NCI-H2227 (cell line): ENCODE measurements around the gene MAPK13.
"Not testable (repeated sequence)": the region's sequence is repeated elsewhere in the genome, so short reads cannot be mapped to it uniquely, and the experiment has no call there.

Experiments used
- DNase-seq: peaks from one replicate; lab custom pipeline; 2025; ENCODE audit not compliant: unreplicated experiment; lab: John Stamatoyannopoulos, UW

The MAPK13 gene

GRCh38 chr6:36126553-36127458 lies 3.5 kb upstream of the MAPK13 start:
- DNase-seq, result no peak

GRCh38 chr6:36127462-36128016 lies 2.8 kb upstream of the MAPK13 start:
- no peak for DNase-seq

GRCh38 chr6:36128073-36128472 lies 2.2 kb upstream of the MAPK13 start:
- DNase-seq, result no peak

- no peak for DNase-seq
Observed at GRCh38 chr6:36128793-36129192, 1.5 kb upstream of the MAPK13 start.

- not testable (repeated sequence) for DNase-seq
Observed at GRCh38 chr6:36129334-36129733, 979 bp upstream of the MAPK13 start.

- DNase-seq, result no peak
Observed at GRCh38 chr6:36130667-36131510, 576 bp downstream of the MAPK13 start.

DNA sequence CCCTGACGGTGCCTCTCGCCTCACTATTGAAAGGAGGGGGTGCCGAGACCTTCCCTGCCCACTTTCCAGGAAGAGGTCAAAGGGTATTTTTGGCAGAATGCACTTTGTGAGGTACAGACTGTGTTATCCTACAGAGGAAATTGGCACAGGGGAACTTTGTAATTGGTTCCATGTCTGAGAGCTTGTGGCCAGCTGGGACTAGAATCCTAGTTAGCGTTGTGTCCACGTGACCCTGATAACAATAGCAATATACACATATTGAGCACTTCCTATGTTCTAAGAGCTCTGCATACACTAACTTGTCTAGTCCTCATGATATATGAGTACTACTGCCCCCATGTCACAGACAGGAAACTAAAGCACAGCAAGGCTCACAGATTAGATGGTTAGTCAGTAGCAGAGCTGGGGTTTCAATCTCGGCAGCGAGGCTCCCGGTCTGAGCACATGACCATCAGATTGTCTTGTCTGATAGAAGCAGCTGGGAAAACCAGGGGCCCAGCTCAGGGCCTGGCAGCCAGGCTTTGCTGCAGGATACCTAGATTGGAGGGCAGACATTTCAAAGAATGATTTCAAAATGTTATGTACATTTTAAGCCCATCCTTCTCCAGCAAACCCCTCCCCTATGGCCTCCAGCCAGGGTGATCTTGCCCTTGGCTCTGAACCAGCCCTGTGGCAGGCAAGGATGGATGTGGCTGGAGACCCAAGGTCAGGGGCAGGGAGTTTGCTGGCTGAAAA lies 1.4 kb downstream of the MAPK13 start:
- DNase-seq, result peak; percentile 31

- no peak for DNase-seq
Observed at GRCh38 chr6:36132246-36132895, 2.1 kb downstream of the MAPK13 start.

- DNase-seq, result no peak
Observed at GRCh38 chr6:36133148-36133547, 2.8 kb downstream of the MAPK13 start.

GRCh38 chr6:36133912-36134311 lies 3.6 kb downstream of the MAPK13 start:
- DNase-seq, result no peak

GRCh38 chr6:36135053-36135731 lies 4.9 kb downstream of the MAPK13 start:
- no peak for DNase-seq

- no peak for DNase-seq
Observed at GRCh38 chr6:36136034-36136433, 5.7 kb downstream of the MAPK13 start.

GRCh38 chr6:36136551-36136950 lies 6.2 kb downstream of the MAPK13 start:
- DNase-seq, result no peak

DNA sequence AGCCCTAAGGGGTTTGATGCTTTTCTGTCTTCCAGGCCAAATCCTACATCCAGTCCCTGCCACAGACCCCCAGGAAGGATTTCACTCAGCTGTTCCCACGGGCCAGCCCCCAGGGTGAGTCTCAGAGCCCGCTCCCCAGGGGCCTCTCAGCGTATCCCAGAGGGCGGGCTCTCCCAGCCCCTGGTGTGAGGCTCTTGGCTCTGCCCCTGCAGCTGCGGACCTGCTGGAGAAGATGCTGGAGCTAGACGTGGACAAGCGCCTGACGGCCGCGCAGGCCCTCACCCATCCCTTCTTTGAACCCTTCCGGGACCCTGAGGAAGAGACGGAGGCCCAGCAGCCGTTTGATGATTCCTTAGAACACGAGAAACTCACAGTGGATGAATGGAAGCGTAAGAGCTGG lies 8.4 kb downstream of the MAPK13 start:
- DNase-seq, result no peak

DNA sequence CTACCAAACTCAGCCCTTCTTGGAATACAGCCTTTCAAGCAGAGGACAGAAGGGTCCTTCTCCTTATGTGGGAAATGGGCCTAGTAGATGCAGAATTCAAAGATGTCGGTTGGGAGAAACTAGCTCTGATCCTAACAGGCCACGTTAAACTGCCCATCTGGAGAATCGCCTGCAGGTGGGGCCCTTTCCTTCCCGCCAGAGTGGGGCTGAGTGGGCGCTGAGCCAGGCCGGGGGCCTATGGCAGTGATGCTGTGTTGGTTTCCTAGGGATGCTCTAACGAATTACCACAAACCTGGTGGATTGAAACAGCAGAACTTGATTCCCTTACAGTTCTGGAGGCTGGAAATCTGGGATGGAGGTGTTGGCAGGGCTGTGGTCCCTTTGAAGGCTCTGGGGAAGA lies 9.1 kb downstream of the MAPK13 start:
- DNase-seq, result peak; percentile 73

GRCh38 chr6:36139991-36140710 lies 9.8 kb downstream of the MAPK13 start:
- peak; percentile 18 for DNase-seq

GRCh38 chr6:36141091-36141490 lies 10.8 kb downstream of the MAPK13 start:
- DNase-seq, result no peak

GRCh38 chr6:36141961-36142360 lies 11.6 kb downstream of the MAPK13 start:
- no peak for DNase-seq
